SK-N-SH treated with all-trans-retinoic acid at 6 μM for 48 hours (cell line): Measurements from ENCODE around the gene SRF.

Source experiments
- ATAC-seq: fragments of 200-7000 bp; cut with Tn5 transposase; 3 replicates; pipeline ENCODE4 v1.9.1; 2020; ENCODE audit warnings: mild to moderate bottlenecking, moderate library complexity
- ARNTL ChIP-seq: fragments of 450-650 bp; formaldehyde crosslinking; IDR thresholded peaks from 2 replicates; pipeline ENCODE4 v1.5.0; 2020; ENCODE audit warnings: low read depth, mild to moderate bottlenecking, moderate library complexity, borderline replicate concordance
- BACH2 ChIP-seq: fragments of 250-450 bp; sonication (Bioruptor Pico); IDR thresholded peaks from 2 replicates; pipeline ENCODE4 v1.9.0; 2021; ENCODE audit warnings: mild to moderate bottlenecking, borderline replicate concordance
- CREB5 ChIP-seq: fragments of 250-450 bp; sonication (Bioruptor Pico); IDR thresholded peaks from 2 replicates; pipeline ENCODE4 v1.5.1; 2020; ENCODE audit warnings: low read depth, mild to moderate bottlenecking, moderate library complexity
- CSDC2 ChIP-seq: fragments of 250-450 bp; sonication (Bioruptor Pico); IDR thresholded peaks from 2 replicates; pipeline ENCODE4 v1.5.0; 2020; ENCODE audit warnings: mild to moderate bottlenecking, moderate library complexity
- CSRNP3 ChIP-seq: fragments of 250-450 bp; sonication (Bioruptor Pico); IDR thresholded peaks from 2 replicates; pipeline ENCODE4 v1.5.1; 2021; ENCODE audit warnings: mild to moderate bottlenecking, moderate library complexity
- GLIS3 ChIP-seq: fragments of 250-450 bp; sonication (Bioruptor Pico); IDR thresholded peaks from 2 replicates; pipeline ENCODE4 v1.5.0; 2020; ENCODE audit warnings: mild to moderate bottlenecking, moderate library complexity
- ISL1 ChIP-seq: fragments of 250-450 bp; sonication (Bioruptor Pico); IDR thresholded peaks from 2 replicates; pipeline ENCODE4 v2.1.2; 2022; ENCODE audit warnings: mild to moderate bottlenecking, moderate library complexity
- OSR1 ChIP-seq: fragments of 250-450 bp; sonication (Bioruptor Pico); IDR thresholded peaks from 2 replicates; pipeline ENCODE4 v1.8.0; 2022; ENCODE audit warnings: moderate library complexity, mild to moderate bottlenecking, inconsistent platforms
- PATZ1 ChIP-seq: fragments of 250-450 bp; sonication (Bioruptor Pico); IDR thresholded peaks from 2 replicates; pipeline ENCODE4 v1.8.0; 2020; ENCODE audit warnings: mild to moderate bottlenecking, moderate library complexity, borderline replicate concordance
- POU6F1 ChIP-seq: fragments of 250-450 bp; sonication (Bioruptor Pico); IDR thresholded peaks from 2 replicates; pipeline ENCODE4 v1.8.0; 2021; ENCODE audit warnings: low read depth, mild to moderate bottlenecking, moderate library complexity, borderline replicate concordance
- RARB ChIP-seq: fragments of 250-450 bp; sonication (Bioruptor Pico); IDR thresholded peaks from 2 replicates; pipeline ENCODE4 v1.8.0; 2021; ENCODE audit warnings: mild to moderate bottlenecking, moderate library complexity
- TCF4 ChIP-seq: fragments of 250-450 bp; sonication (Bioruptor Pico); IDR thresholded peaks from 2 replicates; pipeline ENCODE4 v1.8.0; 2021; ENCODE audit warnings: mild to moderate bottlenecking, moderate library complexity, borderline replicate concordance
- TOX ChIP-seq: fragments of 250-450 bp; sonication (Bioruptor Pico); IDR thresholded peaks from 2 replicates; pipeline ENCODE4 v1.8.0; 2021; ENCODE audit warnings: mild to moderate bottlenecking, moderate library complexity, borderline replicate concordance
- TSHZ2 ChIP-seq: fragments of 250-450 bp; sonication (Bioruptor Pico); IDR thresholded peaks from 2 replicates; pipeline ENCODE4 v1.5.0; 2020; ENCODE audit warnings: mild to moderate bottlenecking, moderate library complexity
- ZC3H10 ChIP-seq: fragments of 250-450 bp; sonication (Bioruptor Pico); IDR thresholded peaks from 2 replicates; pipeline ENCODE4 v1.5.1; 2021; ENCODE audit warnings: mild to moderate bottlenecking, moderate library complexity
- ZFP3 ChIP-seq: fragments of 250-450 bp; sonication (Bioruptor Pico); IDR thresholded peaks from 2 replicates; pipeline ENCODE4 v1.5.0; 2020; ENCODE audit warnings: mild to moderate bottlenecking, moderate library complexity
- ZFP30 ChIP-seq: fragments of 450-650 bp; formaldehyde crosslinking; IDR thresholded peaks from 2 replicates; pipeline ENCODE4 v1.5.0; 2022; ENCODE audit warnings: mild to moderate bottlenecking, moderate library complexity
- ZNF565 ChIP-seq: fragments of 450-650 bp; formaldehyde crosslinking; conservative IDR thresholded peaks from 2 replicates; pipeline ENCODE4 v1.5.0; 2020; ENCODE audit warnings: low read depth, mild to moderate bottlenecking, moderate library complexity
- ZNF8 ChIP-seq: fragments of 450-650 bp; formaldehyde crosslinking; IDR thresholded peaks from 2 replicates; pipeline ENCODE4 v1.5.0; 2020; ENCODE audit warnings: mild to moderate bottlenecking, moderate library complexity

SRF gene

GRCh38 chr6:43219119-43219518 lies 48.0 kb downstream of the SRF start:
- TF ChIP-seq CSRNP3 (CRISPR knock-in tag) (no peak), TSHZ2 (CRISPR knock-in tag) (no peak), TCF4 (CRISPR knock-in tag) (no peak), RARB (CRISPR knock-in tag) (no peak), ARNTL (CRISPR knock-in tag) (no peak), POU6F1 (no peak), ISL1 (CRISPR knock-in tag) (no peak), ZFP3 (CRISPR knock-in tag) (no peak), ZNF565 (CRISPR knock-in tag) (no peak), ZC3H10 (CRISPR knock-in tag) (no peak), BACH2 (no peak), CSDC2 (CRISPR knock-in tag) (no peak), ZFP30 (CRISPR knock-in tag) (no peak)
- TF ChIP-seq, all 23 proteins: peak for 0
- ATAC-seq, result no peak

- no peak for ATAC-seq
- no peak for TF ChIP-seq CSRNP3 (CRISPR knock-in tag)
- no peak for TF ChIP-seq PATZ1 (CRISPR knock-in tag)
- TF ChIP-seq RARB (CRISPR knock-in tag), result no peak
- TF ChIP-seq ZFP3 (CRISPR knock-in tag), result no peak
- TF ChIP-seq ZNF8 (CRISPR knock-in tag), result no peak
- no peak for TF ChIP-seq BACH2
- no peak for TF ChIP-seq GLIS3 (CRISPR knock-in tag)
- no peak for TF ChIP-seq CSDC2 (CRISPR knock-in tag)
- TF ChIP-seq OSR1 (CRISPR knock-in tag), result no peak
- no peak for TF ChIP-seq CREB5 (CRISPR knock-in tag)
- no peak for TF ChIP-seq TSHZ2 (CRISPR knock-in tag)
- TF ChIP-seq TOX, result no peak
- TF ChIP-seq TCF4 (CRISPR knock-in tag), result no peak
- TF ChIP-seq ARNTL (CRISPR knock-in tag), result no peak
These were observed 48.7 kb downstream of the SRF start for GRCh38 chr6:43219814-43220213.
